ENCODE measurements around the gene SH2D3C. TPM values are rescaled to one million over a fixed set of nuclear protein-coding genes. Genes with fewer than 3 reads are reported as not detected.
A peak's percentile ranks its signal among the peaks of the same experiment; 100 is the strongest.

Gene SH2D3C
- total and polyA plus RNA-seq, 9 of the 15 experiments (the other 6 are each of a cell fraction or from before 2014, with no cell fraction given) = 0.03 to 1.2 (median 0.22) TPM; not detected in 1

- TF ChIP-seq NONO (IDR thresholded peaks at IDR 0.05; ENCODE audit: low read depth in 2 of 2, low read length in 1 of 2) = peak in 1 of 2 experiments; percentile 62; a peak in 2 of 4 replicates
- TF ChIP-seq HMG20A (CRISPR knock-in tag; conservative IDR thresholded peaks at IDR 0.05) = no peak
- TF ChIP-seq CTBP1 (IDR thresholded peaks at IDR 0.05; ENCODE audit: borderline replicate concordance) = peak; percentile 75; the same call in 1 of the 2 replicates
- TF ChIP-seq MYC (IDR thresholded peaks at IDR 0.05; ENCODE audit: low read depth, low read length) = peak; percentile 64
- TF ChIP-seq MYC (CRISPR knock-in tag; IDR thresholded peaks at IDR 0.05; ENCODE audit: borderline replicate concordance, low read depth) = no peak
- TF ChIP-seq RAD21 (CRISPR knock-in tag; conservative IDR thresholded peaks at IDR 0.05 in 1 of 2, IDR thresholded peaks at IDR 0.05 in 1 of 2) = peak in 1 of 2 experiments; percentile 53; a peak in 2 of 4 replicates
- peak in 1 of 2 experiments; percentile 35; a peak in 1 of 4 replicates for TF ChIP-seq UBTF (IDR thresholded peaks at IDR 0.05; ENCODE audit: borderline replicate concordance in 1 of 2, low read depth in 2 of 2, low read length in 2 of 2)
- TF ChIP-seq ETS1 (conservative IDR thresholded peaks at IDR 0.05; ENCODE audit: control insufficient read depth, low read depth, low read length) = no peak
- TF ChIP-seq POLR2G (IDR thresholded peaks at IDR 0.05; ENCODE audit: low read depth, low read length) = peak; percentile 69
- peak; percentile 72 for TF ChIP-seq CXXC5 (CRISPR knock-in tag; IDR thresholded peaks at IDR 0.05)
- no peak for TF ChIP-seq ADNP (tag; IDR thresholded peaks at IDR 0.05)
- no peak for TF ChIP-seq CHCHD3 (CRISPR knock-in tag; IDR thresholded peaks at IDR 0.05)
- TF ChIP-seq E2F6 (IDR thresholded peaks at IDR 0.05; ENCODE audit: borderline replicate concordance in 1 of 2, extremely low read depth in 1 of 2, insufficient read depth in 1 of 2, insufficient read length in 1 of 2, low read depth in 1 of 2, low read length in 1 of 2, poor library complexity in 1 of 2, severe bottlenecking in 1 of 2) = peak in 1 of 2 experiments; percentile 27
- TF ChIP-seq MYNN (IDR thresholded peaks at IDR 0.05) = no peak
- TF ChIP-seq MYNN (CRISPR knock-in tag; IDR thresholded peaks at IDR 0.05) = no peak
- no peak for TF ChIP-seq IRF9 (tag; IDR thresholded peaks at IDR 0.05)
These were observed 47.0 kb upstream of the SH2D3C start (continued) for GRCh38 chr9:127825319-127826051.

Data from K562 (cell line).